Inflammatory macrophage (primary cell): Measurements from ENCODE around the gene REEP6.
"Not testable (repeated sequence)": the region's sequence is repeated elsewhere in the genome, so short reads cannot be mapped to it uniquely, and the experiment has no call there.

Source experiments
- DNase-seq, 2 donors: peaks; one replicate each; pipeline ENCODE4 v3.0.0-alpha.2; 2020 to 2022

The REEP6 gene

GRCh38 chr19:1526066-1526778 lies 35.2 kb downstream of the REEP6 start:
- DNase-seq = no peak

- no peak for DNase-seq
These were observed 36.1 kb downstream of the REEP6 start for GRCh38 chr19:1526979-1527649.

- no peak for DNase-seq
These were observed 36.8 kb downstream of the REEP6 start for GRCh38 chr19:1527650-1528309.

GRCh38 chr19:1528596-1529429 lies 37.8 kb downstream of the REEP6 start:
- DNase-seq = no peak

GRCh38 chr19:1529430-1529816 lies 38.4 kb downstream of the REEP6 start:
- no peak for DNase-seq

- not testable (repeated sequence) for DNase-seq
These were observed 39.9 kb downstream of the REEP6 start for GRCh38 chr19:1530856-1531255.

- no peak for DNase-seq
These were observed 40.6 kb downstream of the REEP6 start for GRCh38 chr19:1531587-1531986.

GRCh38 chr19:1532003-1532402 lies 41.0 kb downstream of the REEP6 start:
- no peak for DNase-seq

- no peak for DNase-seq
These were observed 42.6 kb downstream of the REEP6 start for GRCh38 chr19:1533510-1534150.

GRCh38 chr19:1534972-1535371 lies 44.0 kb downstream of the REEP6 start:
- no peak for DNase-seq

- DNase-seq = not testable (repeated sequence)
These were observed 44.7 kb downstream of the REEP6 start for GRCh38 chr19:1535699-1536098.

GRCh38 chr19:1538978-1539377 lies 48.0 kb downstream of the REEP6 start:
- DNase-seq = no peak

GRCh38 chr19:1539749-1540148 lies 48.8 kb downstream of the REEP6 start:
- DNase-seq = not testable (repeated sequence)

- no peak for DNase-seq
These were observed 49.5 kb downstream of the REEP6 start for GRCh38 chr19:1540365-1540925.
